Heart left ventricle (tissue), 16 donors: ENCODE data around the gene AFF3. TPM values are rescaled to one million over a fixed set of nuclear protein-coding genes. Genes with fewer than 3 reads are reported as not detected.

Source experiments
- ATAC-seq, 4 donors: fragments of 200-7000 bp; cut with Tn5 transposase; one replicate each; pipeline ENCODE4 v1.9.1; 2020 to 2022; ENCODE audit warnings: moderate library complexity in 4 of 4, mild to moderate bottlenecking in 3 of 4, moderate number of reproducible peaks in 1 of 4
- DNase-seq, 5 donors: peaks; one replicate each; pipeline ENCODE4 v3.0.0-alpha.2; 2020
- H3K27ac ChIP-seq, 12 donors: fragments of 200-600 bp; sonication (generic) in 4 of 12; one replicate each; pipeline versions ENCODE4 v1.5.0 to v1.8.0; 2016 to 2022; ENCODE audit warnings: mild to moderate bottlenecking in 2 of 12
- H3K27me3 ChIP-seq, 9 donors: fragments of 200-600 bp; sonication (generic) in 2 of 9; one replicate each; pipeline versions ENCODE4 v1.5.1 to v1.8.0; 2016 to 2022; ENCODE audit warnings: mild to moderate bottlenecking in 3 of 9
- H3K36me3 ChIP-seq, 9 donors: fragments of 200-600 bp; sonication (generic) in 2 of 9; one replicate each; pipeline versions ENCODE4 v1.5.0 to v1.8.0; 2018 to 2022; ENCODE audit warnings: mild to moderate bottlenecking in 2 of 9
- H3K4me1 ChIP-seq, 12 donors: fragments of 200-600 bp; sonication (generic) in 4 of 12; one replicate each; pipeline versions ENCODE4 v1.5.0 to v1.8.0; 2016 to 2022; ENCODE audit warnings: mild to moderate bottlenecking in 3 of 12
- H3K4me3 ChIP-seq, 12 donors: fragments of 200-600 bp; sonication (generic) in 4 of 12; one replicate each; pipeline versions ENCODE4 v1.5.0 to v1.8.0; 2017 to 2022; ENCODE audit warnings: mild to moderate bottlenecking in 9 of 12, moderate library complexity in 4 of 12
- H3K9me3 ChIP-seq, 12 donors: fragments of 200-600 bp; sonication (generic) in 4 of 12; one replicate each; pipeline versions ENCODE4 v1.5.0 to v1.8.0; 2016 to 2022; ENCODE audit warnings: mild to moderate bottlenecking in 1 of 12
- CTCF ChIP-seq, 12 donors: fragments of 200-600 bp; sonication (generic) in 4 of 12; IDR thresholded peaks; one replicate each; pipeline versions ENCODE4 v1.5.0 to v1.8.0; 2018 to 2022; ENCODE audit warnings: antibody characterized with exemption in 12 of 12, mild to moderate bottlenecking in 5 of 12
- POLR2A ChIP-seq, 2 donors: fragments of 450-650 bp; IDR thresholded peaks; one replicate each; pipeline ENCODE4 v1.6.1; 2017; ENCODE audit warnings: antibody characterized with exemption in 2 of 2, mild to moderate bottlenecking in 2 of 2, moderate library complexity in 2 of 2
- WGBS, 4 donors: extraction: QIAGEN DNeasy Blood & Tissue Kit in 2 of 4; methylation state at CpG; one replicate each; pipeline versions ENCODE4 v1.1.5 to v1.1.7; 2013 to 2018; 5-methylcytosine and 5-hydroxymethylcytosine counted together
- intact Hi-C, 10 donors: fragments of 100-400 bp; cut with DNase I; formaldehyde crosslinking; loops; one replicate each; pipeline versions ENCODE4 v1.11.1 to v1.14.2; 2022
- polyA plus RNA-seq, 2 donors: library from polyadenylated mRNA; stranded (reverse); fragments of 200-250 nt; gene quantifications; one replicate each; pipeline ENCODE4 v1.2.3, GENCODE V29; 2013
- total RNA-seq, 9 donors: library from RNA; depleted of rRNA in 2 of 9; stranded (reverse); fragments of >200 nt in 2 of 9; fragmentation: NEBNext Ultra II Directional in 3 of 9; extraction: Animal tissue kit (Norgen Biotek cat#: 25700) in 3 of 9; gene quantifications; one replicate each; pipeline versions ENCODE4 v1.1.0 to v1.2.4, GENCODE V29; 2016 to 2023
- donor health status: ischemic (EF 13 %, LVEDD 7.1; RV severe dilation, severe dysfunction).
- donor health status: healthy with polysubstance abuse.
- donor health status: DM: no; HTN: yes; CAD: no.
- donor health status: DM: no; HTN: no; CAD: no.
- donor health status: ischemic (EF 25% LVEDD 6.9; RV normal size, moderate dysfunction).
- donor health status: ischemic (EF 25% LVEDD 5.7; RV mildly dilated, moderate dysfunction).
- donor health status: healthy.
- donor health status: DM: yes; HTN: yes; CAD: no.
- donor health status: ischemic (EF 35%, LVEDD 5.7; RV mildly dilated, moderate dysfunction).
- donor health status: nonischemic (EF 11% LVEDD 7.7; RV severe dilation, severe dysfunction).
- donor health status: DM: yes; HTN: yes; CAD: no.
- donor health status: PGD.
- donor health status: ischemic (EF 29% LVEDD 5.4; RV normal size, mild dysfunction).
- donor health status: nonischemic (EF 23%, LVEDD 6.1; RV moderate dilation, normal function).

The AFF3 gene
- total and polyA plus RNA-seq, 11 donors: 1.3 to 15.5 (median 4.7) TPM

GRCh38 chr2:100125626-100126025 is 16.8 kb downstream of the AFF3 start:
- H3K4me1 ChIP-seq: peaks cover 0 to 12% (median 0%) of the 10 kb centered on the region in 12 donors
- no peaks in the 10 kb centered on the region for H3K36me3 ChIP-seq
- intact Hi-C loops: no loop called here
- no peak for TF ChIP-seq POLR2A (IDR thresholded peaks at IDR 0.05)
- no peak for TF ChIP-seq CTCF (IDR thresholded peaks at IDR 0.05)
- ATAC-seq (no peak), DNase-seq (no peak)
- H3K27ac ChIP-seq: no peak overlapping the region
- H3K4me3 ChIP-seq: no peak overlapping the region
- 42 to 52% (median 49%) methylated on average over 2 of the region's 2 CpGs for WGBS, 4 donors
- H3K27me3 ChIP-seq: no peaks in the 10 kb centered on the region
- H3K9me3 ChIP-seq: no peaks in the 10 kb centered on the region

- Histone ChIP-seq H3K4me1 (peaks cover 0 to 12% (median 0%) of the 10 kb centered on the region in 12 donors), H3K27ac (no peak overlapping the region), H3K4me3 (no peak overlapping the region), H3K9me3 (no peaks in the 10 kb centered on the region), H3K27me3 (no peaks in the 10 kb centered on the region), H3K36me3 (no peaks in the 10 kb centered on the region)
- 72 to 82% (median 76%) methylated on average over 1 of the region's 1 CpG for WGBS, 4 donors
- no peak for DNase-seq
- no peak for ATAC-seq
- TF ChIP-seq POLR2A (IDR thresholded peaks at IDR 0.05) (no peak), CTCF (IDR thresholded peaks at IDR 0.05) (no peak)
- intact Hi-C loops: no loop called here
Measured at GRCh38 chr2:100124761-100125160, 17.6 kb downstream of the AFF3 start.

- H3K4me1 ChIP-seq: peaks cover 0 to 8% (median 0%) of the 10 kb centered on the region in 12 donors
- peaks cover 0 to 15% (median 0%) of the 10 kb centered on the region in 12 donors for H3K9me3 ChIP-seq
- intact Hi-C loops: no loop called here
- no peak overlapping the region for H3K27ac ChIP-seq
- 93 to 95% (median 94%) methylated on average over 4 of the region's 4 CpGs for WGBS, 4 donors
- no peak for DNase-seq
- no peak for ATAC-seq
- H3K27me3 ChIP-seq: no peaks in the 10 kb centered on the region
- TF ChIP-seq CTCF (IDR thresholded peaks at IDR 0.05): no peak
- no peak for TF ChIP-seq POLR2A (IDR thresholded peaks at IDR 0.05)
- H3K36me3 ChIP-seq: no peaks in the 10 kb centered on the region
- H3K4me3 ChIP-seq: no peak overlapping the region
Measured at GRCh38 chr2:100121124-100121718, 21.2 kb downstream of the AFF3 start.

- Histone ChIP-seq H3K4me3 (no peak overlapping the region), H3K27me3 (no peaks in the 10 kb centered on the region), H3K9me3 (peaks cover 0 to 21% (median 0%) of the 10 kb centered on the region in 12 donors), H3K4me1 (no peaks in the 10 kb centered on the region), H3K36me3 (no peaks in the 10 kb centered on the region), H3K27ac (no peak overlapping the region)
- 44 to 59% (median 47%) methylated on average over 1 of the region's 1 CpG for WGBS, 4 donors
- intact Hi-C loops: loop anchor here in 2 of 10 donors (10.0 kb wide), 2 partner anchors 116 to 126 kb away; no protein-coding TSS in a partner anchor
- TF ChIP-seq POLR2A (IDR thresholded peaks at IDR 0.05): no peak
- no peak for TF ChIP-seq CTCF (IDR thresholded peaks at IDR 0.05)
- DNase-seq (no peak), ATAC-seq (no peak)
Measured at GRCh38 chr2:100119235-100119634, 23.2 kb downstream of the AFF3 start.
